GOT3 (cell line): ENCODE data around the gene DAPK1.

Experiments
- DNase-seq: peaks from one replicate; lab custom pipeline; 2025; ENCODE audit warnings: mixed read lengths; lab: John Stamatoyannopoulos, UW

Gene DAPK1

GRCh38 chr9:87686520-87687090 lies 188.9 kb downstream of the DAPK1 start:
- no peak for DNase-seq

DNA sequence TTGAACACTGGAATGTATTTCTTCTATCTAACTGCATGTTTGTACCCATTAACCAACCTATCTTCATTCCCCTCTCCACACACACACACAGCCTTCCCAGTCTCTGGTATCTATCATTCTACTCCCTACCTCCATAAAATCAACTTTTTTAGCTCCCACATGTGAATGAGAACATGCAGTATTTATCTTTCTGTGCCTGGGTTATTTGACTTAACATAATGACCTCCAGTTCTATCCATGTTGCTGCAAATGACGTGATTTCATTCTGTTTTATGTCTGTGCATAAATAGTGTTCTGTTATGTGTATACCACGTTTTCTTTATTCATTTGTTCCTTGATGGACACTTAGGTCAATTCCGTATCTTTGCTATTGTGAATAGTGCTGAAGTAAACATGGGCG lies 189.5 kb downstream of the DAPK1 start:
- no peak for DNase-seq

- DNase-seq: no peak
Observed at GRCh38 chr9:87694236-87694755, 196.6 kb downstream of the DAPK1 start.

DNA sequence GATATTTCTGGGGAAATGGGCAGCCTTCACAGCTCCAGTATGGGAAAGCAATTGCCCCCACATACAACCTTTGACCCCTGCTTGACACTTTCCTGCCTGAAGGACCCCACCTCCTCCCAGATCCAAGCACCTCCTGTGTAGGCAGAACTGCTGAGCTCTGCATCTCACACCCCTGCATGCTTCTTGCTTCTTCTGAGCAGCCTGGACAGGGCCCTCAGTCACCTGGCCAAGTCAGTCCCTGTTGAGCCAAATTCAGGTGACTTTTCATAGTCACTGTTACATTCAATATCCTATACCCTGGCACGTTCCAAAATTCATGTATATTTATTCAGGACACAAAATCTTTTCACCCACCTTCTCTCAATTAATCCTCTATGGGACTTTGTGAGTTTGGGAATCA lies 197.9 kb downstream of the DAPK1 start:
- no peak for DNase-seq

- no peak for DNase-seq
Observed at GRCh38 chr9:87696641-87697040, 199.0 kb downstream of the DAPK1 start.

DNA sequence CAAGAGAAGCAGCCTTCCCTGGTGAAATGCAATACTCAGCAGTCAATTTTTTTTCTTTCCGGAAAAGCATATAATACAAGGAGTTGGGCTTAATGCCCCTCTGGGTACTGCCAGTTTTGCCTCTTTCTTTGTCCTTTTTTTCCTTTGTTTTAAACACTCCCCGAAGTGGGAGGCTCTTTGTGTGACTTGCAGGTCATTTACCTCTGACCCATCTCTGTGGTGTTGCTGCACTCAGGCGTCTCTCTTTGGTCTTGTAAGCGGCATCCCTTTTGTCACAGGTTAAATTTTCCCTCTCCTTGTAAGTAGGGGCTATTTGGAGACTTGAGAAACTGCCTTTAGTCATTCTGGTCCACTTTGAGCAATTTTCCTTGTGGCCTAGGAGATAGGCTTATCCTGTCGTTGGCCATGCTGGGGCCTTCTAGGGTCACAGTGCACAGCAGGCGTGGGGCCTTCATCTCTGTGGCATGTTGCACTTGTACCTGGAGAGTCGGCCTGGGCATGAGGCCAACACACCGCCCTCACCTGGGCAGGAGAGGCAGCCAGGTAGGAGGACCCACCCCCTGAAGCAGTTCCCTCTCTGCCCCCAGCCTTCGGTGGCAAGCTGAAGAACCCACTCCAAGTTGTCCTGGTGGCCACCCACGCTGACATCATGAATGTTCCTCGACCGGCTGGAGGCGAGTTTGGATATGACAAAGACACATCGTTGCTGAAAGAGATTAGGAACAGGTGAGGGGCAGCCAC lies 200.6 kb downstream of the DAPK1 start:
- DNase-seq: no peak

GRCh38 chr9:87699835-87700234 lies 202.2 kb downstream of the DAPK1 start:
- DNase-seq: no peak

DNA sequence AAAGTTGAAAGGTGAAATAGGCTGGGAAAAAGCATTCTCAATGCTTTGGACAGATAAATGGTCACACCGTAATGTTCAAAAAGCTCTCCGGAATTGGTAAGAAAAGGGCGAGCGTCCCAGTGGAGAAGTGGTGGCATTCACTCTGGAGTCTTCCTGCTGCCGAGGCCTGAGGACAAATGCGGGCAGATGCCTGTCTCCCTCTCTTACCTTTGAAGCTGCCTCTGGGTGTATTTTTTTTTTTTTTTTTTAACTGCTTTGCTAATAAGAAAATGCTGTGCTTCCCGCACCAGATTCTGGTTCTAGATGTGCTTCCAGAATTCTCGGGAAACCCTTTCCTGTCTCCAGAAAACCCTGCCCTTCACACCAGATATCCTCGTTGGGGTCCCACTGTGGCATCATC lies 203.8 kb downstream of the DAPK1 start:
- no peak for DNase-seq

DNA sequence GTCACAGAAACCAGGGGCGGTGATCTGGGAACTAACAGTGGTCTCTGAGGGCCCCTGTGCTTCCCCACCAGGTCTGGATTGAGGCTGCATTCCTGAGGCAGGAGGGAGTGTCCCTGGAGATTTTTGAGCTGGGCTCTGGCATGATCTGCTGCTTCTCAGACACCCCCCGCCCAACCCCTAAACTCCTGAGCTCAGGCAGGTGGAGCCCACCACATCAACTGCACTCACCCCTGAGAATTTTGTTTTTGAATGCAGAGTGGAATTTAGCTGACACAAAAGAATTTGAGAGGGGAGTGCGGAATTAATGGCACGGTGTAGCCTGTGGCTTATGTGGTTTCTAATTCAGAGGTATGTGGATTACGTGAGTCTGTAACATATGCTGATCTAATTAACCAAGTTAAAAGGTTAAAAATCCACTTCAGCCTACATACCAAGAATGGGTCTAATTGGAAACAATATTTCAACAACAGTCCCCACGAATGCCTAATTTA lies 204.3 kb downstream of the DAPK1 start:
- no peak for DNase-seq

- no peak for DNase-seq
Observed at GRCh38 chr9:87702921-87703320, 205.3 kb downstream of the DAPK1 start.

GRCh38 chr9:87703636-87704276 lies 206.1 kb downstream of the DAPK1 start:
- DNase-seq: no peak

- no peak for DNase-seq
Observed at GRCh38 chr9:87704342-87704741, 206.7 kb downstream of the DAPK1 start.

DNA sequence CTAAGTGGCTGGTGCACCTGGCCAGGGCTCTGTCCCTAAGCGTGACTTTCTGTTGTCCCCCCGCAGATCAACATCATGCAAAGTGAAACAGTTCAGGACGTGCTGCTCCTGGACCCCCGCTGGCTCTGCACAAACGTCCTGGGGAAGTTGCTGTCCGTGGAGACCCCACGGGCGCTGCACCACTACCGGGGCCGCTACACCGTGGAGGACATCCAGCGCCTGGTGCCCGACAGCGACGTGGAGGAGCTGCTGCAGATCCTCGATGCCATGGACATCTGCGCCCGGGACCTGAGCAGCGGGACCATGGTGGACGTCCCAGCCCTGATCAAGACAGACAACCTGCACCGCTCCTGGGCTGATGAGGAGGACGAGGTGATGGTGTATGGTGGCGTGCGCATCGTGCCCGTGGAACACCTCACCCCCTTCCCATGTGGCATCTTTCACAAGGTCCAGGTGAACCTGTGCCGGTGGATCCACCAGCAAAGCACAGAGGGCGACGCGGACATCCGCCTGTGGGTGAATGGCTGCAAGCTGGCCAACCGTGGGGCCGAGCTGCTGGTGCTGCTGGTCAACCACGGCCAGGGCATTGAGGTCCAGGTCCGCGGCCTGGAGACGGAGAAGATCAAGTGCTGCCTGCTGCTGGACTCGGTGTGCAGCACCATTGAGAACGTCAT lies 208.5 kb downstream of the DAPK1 start:
- DNase-seq: no peak

- DNase-seq: no peak
Observed at GRCh38 chr9:87707805-87708506, 210.3 kb downstream of the DAPK1 start.

- DNase-seq: no peak
Observed at GRCh38 chr9:87708546-87708945, 210.9 kb downstream of the DAPK1 start.

- DNase-seq: no peak
Observed at GRCh38 chr9:87708986-87709728, 211.5 kb downstream of the DAPK1 start.

- no peak for DNase-seq
Observed at GRCh38 chr9:87710443-87710842, 212.8 kb downstream of the DAPK1 start.

GRCh38 chr9:87711857-87712800 lies 214.5 kb downstream of the DAPK1 start:
- no peak for DNase-seq

- DNase-seq: no peak
Observed at GRCh38 chr9:87712801-87713277, 215.2 kb downstream of the DAPK1 start.
